ENCODE measurements around the gene CMSS1. TPM values are rescaled to one million over a fixed set of nuclear protein-coding genes. Genes with fewer than 3 reads are reported as not detected.

Gene CMSS1
- total RNA-seq, 1 donor from 2014 or later: 17.3 TPM

DNA sequence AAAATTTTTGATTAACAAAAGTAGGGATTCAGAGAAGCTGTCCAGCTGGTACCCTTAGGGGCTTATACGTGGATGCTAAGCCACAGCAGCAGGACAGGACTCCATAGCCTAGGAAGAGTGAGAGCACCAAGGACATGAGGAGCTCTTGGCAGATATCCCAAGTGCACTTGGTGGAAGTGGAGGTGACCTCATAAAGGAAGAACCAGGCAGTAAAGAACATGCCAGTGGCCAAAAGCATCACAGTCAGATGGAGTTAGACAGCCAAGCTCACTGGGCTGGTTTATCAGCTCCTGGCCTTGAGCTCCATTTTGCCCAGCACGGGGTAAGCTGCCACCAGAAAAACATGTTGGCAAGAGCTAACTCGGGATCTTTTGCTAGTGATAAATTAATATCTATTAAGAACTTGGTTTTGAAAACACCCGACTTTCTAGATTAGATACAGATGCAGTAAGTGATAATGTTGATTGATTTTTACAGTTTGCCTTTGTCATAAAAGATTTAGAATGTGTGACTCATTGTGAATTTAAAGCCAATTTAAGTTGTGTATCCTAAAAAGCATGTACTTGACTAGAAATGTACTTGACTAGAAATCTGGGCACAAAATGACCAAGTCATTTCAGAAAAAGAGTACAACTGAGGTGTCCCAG lies 108.0 kb downstream of the CMSS1 start:
- DNase-seq (peak; percentile 62), ATAC-seq (peak; percentile 84 to 85)
- H3K4me1 ChIP-seq: peaks cover 23% of the 10 kb centered on the region
- TF ChIP-seq, protein P1, sequence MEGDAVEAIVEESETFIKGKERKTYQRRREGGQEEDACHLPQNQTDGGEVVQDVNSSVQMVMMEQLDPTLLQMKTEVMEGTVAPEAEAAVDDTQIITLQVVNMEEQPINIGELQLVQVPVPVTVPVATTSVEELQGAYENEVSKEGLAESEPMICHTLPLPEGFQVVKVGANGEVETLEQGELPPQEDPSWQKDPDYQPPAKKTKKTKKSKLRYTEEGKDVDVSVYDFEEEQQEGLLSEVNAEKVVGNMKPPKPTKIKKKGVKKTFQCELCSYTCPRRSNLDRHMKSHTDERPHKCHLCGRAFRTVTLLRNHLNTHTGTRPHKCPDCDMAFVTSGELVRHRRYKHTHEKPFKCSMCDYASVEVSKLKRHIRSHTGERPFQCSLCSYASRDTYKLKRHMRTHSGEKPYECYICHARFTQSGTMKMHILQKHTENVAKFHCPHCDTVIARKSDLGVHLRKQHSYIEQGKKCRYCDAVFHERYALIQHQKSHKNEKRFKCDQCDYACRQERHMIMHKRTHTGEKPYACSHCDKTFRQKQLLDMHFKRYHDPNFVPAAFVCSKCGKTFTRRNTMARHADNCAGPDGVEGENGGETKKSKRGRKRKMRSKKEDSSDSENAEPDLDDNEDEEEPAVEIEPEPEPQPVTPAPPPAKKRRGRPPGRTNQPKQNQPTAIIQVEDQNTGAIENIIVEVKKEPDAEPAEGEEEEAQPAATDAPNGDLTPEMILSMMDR (IDR thresholded peaks at IDR 0.05): no peak
- H3K36me3 ChIP-seq: no peaks in the 10 kb centered on the region
- no peaks in the 10 kb centered on the region for H3K27me3 ChIP-seq (ENCODE audit: low read depth)
- H3K27ac ChIP-seq: no peak overlapping the region
- H3K9me3 ChIP-seq: no peaks in the 10 kb centered on the region
- intact Hi-C loops (cut with DNase I): no loop called here
- H3K4me3 ChIP-seq: no peak overlapping the region

DNA sequence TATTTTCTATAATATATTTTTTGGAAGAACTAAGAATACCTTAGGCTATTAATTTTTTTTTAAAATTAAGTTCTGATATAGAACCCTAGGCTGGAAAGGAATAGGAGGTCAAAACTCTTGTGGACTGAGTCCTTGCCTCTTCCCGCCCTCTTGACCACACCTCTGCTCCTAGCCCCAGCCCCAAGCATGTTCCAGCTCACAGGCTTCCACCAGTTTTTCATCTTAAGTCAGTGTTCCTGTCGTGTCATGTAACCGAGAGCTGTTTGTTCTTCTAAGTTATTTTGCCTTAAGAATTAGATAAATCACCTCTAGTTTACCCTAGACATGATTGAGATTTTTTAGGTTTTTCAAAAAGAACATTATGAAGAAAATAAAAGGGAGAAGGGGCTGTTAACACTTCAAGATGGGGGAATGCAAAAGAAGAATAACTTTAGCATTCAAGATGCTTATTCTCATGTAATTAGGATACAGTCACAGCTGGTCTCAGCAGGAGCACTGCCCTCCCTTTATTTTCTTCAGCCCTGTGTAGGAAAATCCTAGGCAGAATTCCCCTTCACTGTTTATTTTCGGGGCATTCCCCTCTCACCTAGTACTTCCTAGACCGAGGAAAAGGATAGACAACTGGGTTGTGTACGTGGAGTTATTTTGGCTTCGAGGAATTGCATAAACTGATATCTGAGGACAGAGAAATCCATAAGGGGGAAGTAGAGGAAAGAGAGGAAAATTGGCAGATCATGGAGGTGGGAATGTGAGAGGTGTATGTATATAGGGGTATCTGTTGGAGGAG lies 110.2 kb downstream of the CMSS1 start:
- H3K27ac ChIP-seq: no peak overlapping the region

DNA sequence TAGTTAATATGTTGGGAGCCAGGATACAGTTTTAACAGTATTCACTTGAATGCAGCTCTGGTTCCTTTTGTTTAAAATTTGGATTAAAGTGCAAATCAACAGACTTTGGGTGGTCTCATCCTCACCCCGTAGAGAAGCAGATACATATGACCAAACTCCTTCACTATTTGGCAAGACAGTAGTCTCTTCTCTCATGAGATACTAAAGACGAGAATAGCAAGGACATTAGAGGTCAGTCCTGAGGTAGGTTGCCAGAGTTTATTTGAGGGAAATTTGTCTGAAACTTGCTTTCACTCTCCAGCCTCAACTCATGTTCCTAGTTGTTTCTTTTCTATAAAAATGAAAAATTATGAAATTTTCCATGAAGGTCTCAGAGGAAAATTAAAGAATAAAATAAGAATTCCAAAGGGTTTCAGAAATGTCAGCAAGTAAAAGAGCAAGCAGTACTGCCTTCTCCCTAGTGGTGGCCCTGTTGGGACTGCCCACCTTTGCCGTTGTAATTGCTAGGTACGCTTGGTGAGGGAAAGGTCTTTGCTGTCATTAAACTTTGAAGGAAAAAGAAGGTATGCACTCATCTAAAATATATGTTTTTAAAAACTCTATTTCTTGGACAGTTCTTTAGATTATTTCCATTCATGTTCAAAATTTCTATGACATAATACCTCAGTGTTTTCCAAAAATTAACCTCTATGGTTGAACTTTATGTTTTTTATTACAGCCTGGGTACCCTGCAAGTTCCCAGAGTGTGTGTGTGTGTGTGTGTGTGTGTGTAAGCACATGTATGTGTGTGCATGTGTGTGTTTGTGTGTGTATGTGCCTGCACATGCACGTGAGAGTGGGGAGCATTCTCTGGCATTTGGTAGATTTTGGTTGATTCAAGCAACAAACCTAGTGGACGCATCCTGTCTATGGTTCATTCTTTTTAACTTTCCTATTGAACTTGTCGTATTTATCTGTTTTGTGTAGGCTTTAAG lies 111.4 kb downstream of the CMSS1 start:
- no peak overlapping the region for H3K27ac ChIP-seq
- TF ChIP-seq, protein P1 (IDR thresholded peaks at IDR 0.05): no peak
- H3K4me3 ChIP-seq: no peak overlapping the region
- no peaks in the 10 kb centered on the region for H3K27me3 ChIP-seq (ENCODE audit: low read depth)
- intact Hi-C loops (cut with DNase I): no loop called here
- ATAC-seq (no peak), DNase-seq (no peak)
- H3K4me1 ChIP-seq: peaks cover 15% of the 10 kb centered on the region
- H3K36me3 ChIP-seq: no peaks in the 10 kb centered on the region
- H3K9me3 ChIP-seq: no peaks in the 10 kb centered on the region

More for the DNA sequence above, 110.2 kb downstream of the CMSS1 start:
- H3K27me3 ChIP-seq (ENCODE audit: low read depth): no peaks in the 10 kb centered on the region
- H3K36me3 ChIP-seq: no peaks in the 10 kb centered on the region
- ATAC-seq: no peak
- intact Hi-C loops (cut with DNase I): no loop called here
- no peak overlapping the region for H3K4me3 ChIP-seq
- H3K4me1 ChIP-seq: peaks cover 15% of the 10 kb centered on the region
- TF ChIP-seq, protein P1 (IDR thresholded peaks at IDR 0.05): no peak
- no peaks in the 10 kb centered on the region for H3K9me3 ChIP-seq
- no peak for DNase-seq

DNA sequence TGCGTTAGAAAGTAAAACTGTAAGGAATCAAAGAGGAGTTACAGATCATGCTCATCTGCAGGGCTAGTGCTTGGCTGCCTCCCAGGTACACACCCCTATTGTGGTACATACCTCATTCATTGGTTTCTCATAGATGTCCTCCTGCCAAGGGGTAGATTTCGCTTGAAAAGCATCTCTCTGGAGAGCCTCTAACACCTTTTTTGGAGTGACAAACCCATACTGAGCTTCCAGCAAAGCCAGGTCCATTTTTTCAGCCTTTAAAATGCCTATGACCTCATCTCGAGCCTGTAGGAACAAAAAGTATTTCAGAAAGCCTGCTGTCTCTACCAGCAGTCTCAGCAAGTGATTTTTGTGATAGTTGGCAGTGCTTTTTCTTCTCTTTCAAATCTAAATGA lies 112.1 kb downstream of the CMSS1 start:
- Histone ChIP-seq H3K27me3 (ENCODE audit: low read depth) (no peaks in the 10 kb centered on the region), H3K36me3 (no peaks in the 10 kb centered on the region), H3K27ac (no peak overlapping the region), H3K9me3 (no peaks in the 10 kb centered on the region), H3K4me1 (peaks cover 18% of the 10 kb centered on the region), H3K4me3 (no peak overlapping the region)
- ATAC-seq (no peak), DNase-seq (no peak)
- intact Hi-C loops (cut with DNase I): no loop called here
- TF ChIP-seq, protein P1 (IDR thresholded peaks at IDR 0.05): no peak

DNA sequence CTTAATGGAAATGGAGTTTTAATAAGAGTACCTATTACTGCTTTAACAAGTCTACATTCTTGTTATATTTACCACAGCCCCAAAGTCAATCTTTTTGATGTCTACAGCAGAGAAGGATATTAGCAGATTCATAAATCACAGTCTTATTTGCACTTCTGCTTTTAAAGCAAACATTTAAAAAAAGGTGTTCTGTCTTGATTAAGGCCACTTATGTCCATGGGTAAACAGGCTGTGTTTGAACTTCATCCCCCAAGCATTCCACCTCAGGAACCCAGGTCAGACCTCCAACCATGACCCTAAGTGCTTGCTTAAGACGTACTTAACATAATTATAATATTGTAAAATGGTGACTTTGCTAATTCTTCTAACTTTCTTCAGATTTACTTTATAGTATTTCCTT lies 113.4 kb downstream of the CMSS1 start:
- Histone ChIP-seq H3K27ac (no peak overlapping the region), H3K36me3 (no peaks in the 10 kb centered on the region), H3K27me3 (ENCODE audit: low read depth) (no peaks in the 10 kb centered on the region), H3K4me1 (peaks cover 21% of the 10 kb centered on the region), H3K9me3 (no peaks in the 10 kb centered on the region), H3K4me3 (no peak overlapping the region)
- TF ChIP-seq, protein P1 (IDR thresholded peaks at IDR 0.05): no peak
- ATAC-seq (peak; percentile 74 to 87), DNase-seq (no peak)
- intact Hi-C loops (cut with DNase I): no loop called here

Data from lower lobe of right lung (tissue), 2 donors.